ENCODE data around the gene COQ8A. TPM values are rescaled to one million over a fixed set of nuclear protein-coding genes. Genes with fewer than 3 reads are reported as not detected.

COQ8A gene
- total RNA-seq, 8 experiments from 2014 or later: 12.8 to 31.6 (median 22.9) TPM

Other genes with a start within 250 kb of the COQ8A start
- gene ITPKB, start 201.0 kb upstream of the COQ8A start, total RNA-seq: 10 to 100 TPM in 1 of 8 experiments, 1 to 10 TPM in 6, under 1 TPM in 1; 0.54 to 48.6 (median 3.4) TPM
- 10 to 100 TPM in 5 of 8 experiments, 1 to 10 TPM in 3; 2.3 to 27.6 (median 20.3) TPM for gene PSEN2, start 69.7 kb upstream of the COQ8A start, total RNA-seq

Measured in motor neuron (in vitro differentiated cells).